Epidermal melanocyte (primary cell): ENCODE measurements around the gene COL5A2.

ENCODE experiments used
- DNase-seq: peaks from one replicate; pipeline ENCODE4 v3.0.0; 2011; ENCODE audit warnings: low spot score; ENCODE audit not compliant: insufficient read length

COL5A2 gene

GRCh38 chr2:189178726-189179569 lies 613 bp downstream of the COL5A2 start:
- no peak for DNase-seq

GRCh38 chr2:189178054-189178453 lies 1.5 kb downstream of the COL5A2 start:
- no peak for DNase-seq

GRCh38 chr2:189177251-189177840 lies 2.2 kb downstream of the COL5A2 start:
- no peak for DNase-seq

- no peak for DNase-seq
Measured at GRCh38 chr2:189176516-189176915, 3.0 kb downstream of the COL5A2 start.

GRCh38 chr2:189175869-189176433 lies 3.6 kb downstream of the COL5A2 start:
- no peak for DNase-seq

- no peak for DNase-seq
Measured at GRCh38 chr2:189171956-189172609, 7.5 kb downstream of the COL5A2 start.

- DNase-seq, result no peak
Measured at GRCh38 chr2:189168856-189169499, 10.6 kb downstream of the COL5A2 start.

GRCh38 chr2:189165656-189166380 lies 13.7 kb downstream of the COL5A2 start:
- no peak for DNase-seq

GRCh38 chr2:189164746-189165145 lies 14.8 kb downstream of the COL5A2 start:
- no peak for DNase-seq

- DNase-seq, result peak; percentile 20
Measured at GRCh38 chr2:189163889-189164288, 15.7 kb downstream of the COL5A2 start.

- DNase-seq, result no peak
Measured at GRCh38 chr2:189162566-189162965, 17.0 kb downstream of the COL5A2 start.

- DNase-seq, result no peak
Measured at GRCh38 chr2:189161894-189162293, 17.7 kb downstream of the COL5A2 start.

GRCh38 chr2:189159717-189160116 lies 19.8 kb downstream of the COL5A2 start:
- no peak for DNase-seq

GRCh38 chr2:189159273-189159672 lies 20.3 kb downstream of the COL5A2 start:
- DNase-seq, result no peak

- no peak for DNase-seq
Measured at GRCh38 chr2:189157939-189158338, 21.6 kb downstream of the COL5A2 start.

GRCh38 chr2:189157456-189157855 lies 22.1 kb downstream of the COL5A2 start:
- no peak for DNase-seq

GRCh38 chr2:189155795-189156194 lies 23.8 kb downstream of the COL5A2 start:
- DNase-seq, result no peak

- no peak for DNase-seq
Measured at GRCh38 chr2:189153619-189154018, 25.9 kb downstream of the COL5A2 start.

- no peak for DNase-seq
Measured at GRCh38 chr2:189152483-189152882, 27.1 kb downstream of the COL5A2 start.

- no peak for DNase-seq
Measured at GRCh38 chr2:189151906-189152305, 27.7 kb downstream of the COL5A2 start.

GRCh38 chr2:189150033-189150432 lies 29.5 kb downstream of the COL5A2 start:
- no peak for DNase-seq
